OCI-LY7 (cell line): ENCODE data around the gene KIF6.

Experiments used
- EZH2phosphoT487 ChIP-seq: fragments of 200-600 bp; sonication (generic); IDR thresholded peaks from 2 replicates; pipeline ENCODE4 v1.6.1; 2018; ENCODE audit warnings: low read depth, borderline replicate concordance, mild to moderate bottlenecking, mixed run types, antibody characterized with exemption, low read length, moderate library complexity, mixed read lengths
- TF ChIP-seq, protein P1 (sequence below): fragments of 200-600 bp; sonication (generic); conservative IDR thresholded peaks from 2 replicates; pipeline ENCODE4 v1.5.1; 2014; ENCODE audit warnings: mild to moderate bottlenecking, antibody characterized with exemption, low read length, moderate library complexity, mixed read lengths

- TF ChIP-seq, protein P1, sequence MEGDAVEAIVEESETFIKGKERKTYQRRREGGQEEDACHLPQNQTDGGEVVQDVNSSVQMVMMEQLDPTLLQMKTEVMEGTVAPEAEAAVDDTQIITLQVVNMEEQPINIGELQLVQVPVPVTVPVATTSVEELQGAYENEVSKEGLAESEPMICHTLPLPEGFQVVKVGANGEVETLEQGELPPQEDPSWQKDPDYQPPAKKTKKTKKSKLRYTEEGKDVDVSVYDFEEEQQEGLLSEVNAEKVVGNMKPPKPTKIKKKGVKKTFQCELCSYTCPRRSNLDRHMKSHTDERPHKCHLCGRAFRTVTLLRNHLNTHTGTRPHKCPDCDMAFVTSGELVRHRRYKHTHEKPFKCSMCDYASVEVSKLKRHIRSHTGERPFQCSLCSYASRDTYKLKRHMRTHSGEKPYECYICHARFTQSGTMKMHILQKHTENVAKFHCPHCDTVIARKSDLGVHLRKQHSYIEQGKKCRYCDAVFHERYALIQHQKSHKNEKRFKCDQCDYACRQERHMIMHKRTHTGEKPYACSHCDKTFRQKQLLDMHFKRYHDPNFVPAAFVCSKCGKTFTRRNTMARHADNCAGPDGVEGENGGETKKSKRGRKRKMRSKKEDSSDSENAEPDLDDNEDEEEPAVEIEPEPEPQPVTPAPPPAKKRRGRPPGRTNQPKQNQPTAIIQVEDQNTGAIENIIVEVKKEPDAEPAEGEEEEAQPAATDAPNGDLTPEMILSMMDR: no peak
- no peak for TF ChIP-seq EZH2phosphoT487
Observed at GRCh38 chr6:39433630-39434029, 291.6 kb downstream of the KIF6 start.
